BE2C (cell line): Measurements from ENCODE around the gene KRT31.
"Not testable (repeated sequence)": the region's sequence is repeated elsewhere in the genome, so short reads cannot be mapped to it uniquely, and the experiment has no call there.

ENCODE experiments used
- DNase-seq: peaks from one replicate; pipeline ENCODE4 v3.0.0-alpha.2; 2020
- H3K27me3 ChIP-seq: fragments of 250-450 bp; sonication (Bioruptor Pico); 2 replicates; pipeline ENCODE4 v1.5.1; 2020; ENCODE audit warnings: mild to moderate bottlenecking
- H3K36me3 ChIP-seq: fragments of 250-450 bp; sonication (Bioruptor Pico); 2 replicates; pipeline ENCODE4 v1.5.1; 2020; ENCODE audit warnings: mild to moderate bottlenecking
- H3K4me1 ChIP-seq: fragments of 250-450 bp; sonication (Bioruptor Pico); 2 replicates; pipeline ENCODE4 v1.5.1; 2020
- H3K4me3 ChIP-seq: 2 replicates; pipeline ENCODE4 v1.5.1; 2011; ENCODE audit warnings: low read depth, low read length
- H3K9me3 ChIP-seq: fragments of 250-450 bp; sonication (Bioruptor Pico); 2 replicates; pipeline ENCODE4 v1.5.1; 2020
- TF ChIP-seq, protein P1 (sequence below): IDR thresholded peaks from 2 replicates; pipeline ENCODE4 v1.5.1; 2012; ENCODE audit warnings: mild to moderate bottlenecking, low read depth, low read length

Gene KRT31

DNA sequence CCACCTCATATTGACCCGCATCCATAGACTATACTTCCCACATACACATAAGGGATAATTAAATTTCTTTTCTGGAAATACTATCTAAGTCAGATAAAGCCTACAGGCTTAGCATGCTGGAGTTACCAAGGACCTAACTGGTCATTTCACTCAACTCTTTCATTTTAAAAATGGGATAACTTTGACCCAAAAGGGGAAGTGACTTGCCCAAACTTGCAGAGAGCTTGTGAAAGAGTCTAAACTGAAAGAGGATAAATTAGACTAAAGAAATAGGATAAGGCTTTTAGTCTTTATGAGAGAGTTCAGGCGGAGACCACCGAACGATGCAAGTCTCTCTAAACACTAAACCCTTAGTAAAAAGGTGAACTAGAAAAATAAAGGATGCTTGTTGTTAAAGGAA lies 42.9 kb downstream of the KRT31 start:
- DNase-seq, result no peak
- Histone ChIP-seq H3K27me3 (peaks cover 23% of the 10 kb centered on the region), H3K9me3 (no peaks in the 10 kb centered on the region), H3K4me1 (no peaks in the 10 kb centered on the region), H3K4me3 (no peak overlapping the region), H3K36me3 (no peaks in the 10 kb centered on the region)
- TF ChIP-seq, protein P1, sequence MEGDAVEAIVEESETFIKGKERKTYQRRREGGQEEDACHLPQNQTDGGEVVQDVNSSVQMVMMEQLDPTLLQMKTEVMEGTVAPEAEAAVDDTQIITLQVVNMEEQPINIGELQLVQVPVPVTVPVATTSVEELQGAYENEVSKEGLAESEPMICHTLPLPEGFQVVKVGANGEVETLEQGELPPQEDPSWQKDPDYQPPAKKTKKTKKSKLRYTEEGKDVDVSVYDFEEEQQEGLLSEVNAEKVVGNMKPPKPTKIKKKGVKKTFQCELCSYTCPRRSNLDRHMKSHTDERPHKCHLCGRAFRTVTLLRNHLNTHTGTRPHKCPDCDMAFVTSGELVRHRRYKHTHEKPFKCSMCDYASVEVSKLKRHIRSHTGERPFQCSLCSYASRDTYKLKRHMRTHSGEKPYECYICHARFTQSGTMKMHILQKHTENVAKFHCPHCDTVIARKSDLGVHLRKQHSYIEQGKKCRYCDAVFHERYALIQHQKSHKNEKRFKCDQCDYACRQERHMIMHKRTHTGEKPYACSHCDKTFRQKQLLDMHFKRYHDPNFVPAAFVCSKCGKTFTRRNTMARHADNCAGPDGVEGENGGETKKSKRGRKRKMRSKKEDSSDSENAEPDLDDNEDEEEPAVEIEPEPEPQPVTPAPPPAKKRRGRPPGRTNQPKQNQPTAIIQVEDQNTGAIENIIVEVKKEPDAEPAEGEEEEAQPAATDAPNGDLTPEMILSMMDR, result no peak

DNA sequence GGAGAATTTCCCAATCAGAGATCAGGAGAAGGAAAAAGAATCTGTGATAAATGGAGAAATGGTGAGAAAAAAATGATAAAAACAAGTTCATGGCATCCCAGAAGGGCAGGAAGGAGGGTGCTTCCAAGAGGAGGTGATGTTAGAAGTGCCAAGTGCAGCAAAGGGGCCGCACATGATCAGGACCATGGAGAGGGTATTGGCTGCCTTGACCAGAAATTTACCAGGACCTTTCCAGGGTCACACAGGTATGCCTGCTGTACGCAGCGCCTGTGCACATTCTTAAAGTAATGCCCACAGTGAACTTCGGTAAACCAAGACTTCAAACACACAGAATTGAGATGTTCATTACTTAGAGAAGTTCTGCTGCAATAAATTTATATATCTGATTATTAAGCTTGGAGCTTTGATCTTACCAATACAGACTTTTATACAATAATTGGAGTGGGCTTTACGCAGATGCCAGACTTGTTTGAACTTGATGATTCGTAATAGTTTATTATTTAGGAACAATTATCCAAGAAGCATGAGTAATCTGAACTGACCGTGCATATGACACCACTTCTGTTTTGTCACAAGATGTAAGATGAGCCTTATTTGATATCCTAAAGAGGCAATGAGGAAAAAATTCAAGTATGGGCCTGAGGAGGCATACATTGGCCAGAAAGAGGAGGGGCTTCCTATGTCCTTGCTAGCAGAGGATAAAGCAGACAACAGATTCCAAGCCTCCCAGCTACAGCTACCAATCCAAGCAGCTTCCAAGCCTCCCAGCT lies 44.6 kb downstream of the KRT31 start:
- H3K4me3 ChIP-seq, result no peak overlapping the region

DNA sequence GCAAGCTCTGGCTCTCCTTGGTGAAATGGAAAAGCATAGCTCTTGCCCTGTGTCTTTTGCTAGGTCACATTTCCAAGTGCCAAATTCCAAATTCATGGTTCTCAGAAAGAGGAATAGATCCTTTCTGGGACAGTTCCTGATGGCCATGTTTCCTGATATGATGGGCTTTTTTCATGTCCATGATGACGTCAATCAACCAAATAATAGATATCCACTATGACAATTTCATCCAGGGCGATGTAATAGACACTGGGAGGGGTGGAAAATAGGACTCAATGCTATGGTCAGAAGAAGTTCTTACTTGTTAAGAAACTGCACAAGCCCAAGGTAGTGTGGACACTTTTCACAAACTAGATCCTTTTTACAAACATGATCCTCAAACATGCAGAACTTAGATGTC lies 46.2 kb downstream of the KRT31 start:
- H3K9me3 ChIP-seq, result no peaks in the 10 kb centered on the region
- peaks cover 19% of the 10 kb centered on the region for H3K27me3 ChIP-seq
- TF ChIP-seq, protein P1, result no peak
- no peaks in the 10 kb centered on the region for H3K4me1 ChIP-seq
- H3K36me3 ChIP-seq, result no peaks in the 10 kb centered on the region
- DNase-seq, result no peak
- no peak overlapping the region for H3K4me3 ChIP-seq

More for the DNA sequence above, 44.6 kb downstream of the KRT31 start:
- Histone ChIP-seq H3K4me1 (no peaks in the 10 kb centered on the region), H3K27me3 (peaks cover 23% of the 10 kb centered on the region), H3K36me3 (no peaks in the 10 kb centered on the region), H3K9me3 (no peaks in the 10 kb centered on the region)
- DNase-seq, result no peak
- TF ChIP-seq, protein P1, result no peak

DNA sequence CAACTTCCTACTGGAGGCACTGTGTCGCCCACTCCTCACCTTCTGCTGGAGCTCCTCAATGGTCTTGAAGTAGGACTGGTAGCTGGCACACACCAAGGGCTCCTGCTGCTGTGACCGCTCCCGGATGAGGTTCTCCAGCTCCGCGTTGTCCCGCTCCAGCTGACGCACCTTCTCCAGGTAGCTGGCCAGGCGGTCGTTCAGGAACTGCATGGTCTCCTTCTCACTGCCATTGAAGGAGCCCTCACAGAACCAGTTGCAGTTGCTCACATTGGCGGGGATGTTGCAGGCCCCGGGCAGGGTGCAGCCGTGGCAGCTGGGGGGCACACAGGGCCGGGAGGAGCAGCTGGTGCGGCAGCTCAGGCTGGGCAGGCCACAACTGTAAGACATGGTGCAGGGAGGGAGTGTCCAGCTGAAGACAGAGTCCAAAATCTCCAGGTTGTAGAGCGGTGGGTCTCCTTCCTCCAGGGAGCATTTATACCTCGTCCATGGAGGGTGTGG lies 47.0 kb downstream of the KRT31 start, which contains the start of gene KRT33A:
Gene KRT33A (minus strand): TSS at position 448 of the 498 bp plus-strand sequence. CDS start 61 bp downstream, at position 387.
- not testable (repeated sequence) for H3K9me3 ChIP-seq, H3K4me1 ChIP-seq, H3K4me3 ChIP-seq, H3K36me3 ChIP-seq, DNase-seq
- peaks cover 14% of the 10 kb centered on the region for H3K27me3 ChIP-seq

DNA sequence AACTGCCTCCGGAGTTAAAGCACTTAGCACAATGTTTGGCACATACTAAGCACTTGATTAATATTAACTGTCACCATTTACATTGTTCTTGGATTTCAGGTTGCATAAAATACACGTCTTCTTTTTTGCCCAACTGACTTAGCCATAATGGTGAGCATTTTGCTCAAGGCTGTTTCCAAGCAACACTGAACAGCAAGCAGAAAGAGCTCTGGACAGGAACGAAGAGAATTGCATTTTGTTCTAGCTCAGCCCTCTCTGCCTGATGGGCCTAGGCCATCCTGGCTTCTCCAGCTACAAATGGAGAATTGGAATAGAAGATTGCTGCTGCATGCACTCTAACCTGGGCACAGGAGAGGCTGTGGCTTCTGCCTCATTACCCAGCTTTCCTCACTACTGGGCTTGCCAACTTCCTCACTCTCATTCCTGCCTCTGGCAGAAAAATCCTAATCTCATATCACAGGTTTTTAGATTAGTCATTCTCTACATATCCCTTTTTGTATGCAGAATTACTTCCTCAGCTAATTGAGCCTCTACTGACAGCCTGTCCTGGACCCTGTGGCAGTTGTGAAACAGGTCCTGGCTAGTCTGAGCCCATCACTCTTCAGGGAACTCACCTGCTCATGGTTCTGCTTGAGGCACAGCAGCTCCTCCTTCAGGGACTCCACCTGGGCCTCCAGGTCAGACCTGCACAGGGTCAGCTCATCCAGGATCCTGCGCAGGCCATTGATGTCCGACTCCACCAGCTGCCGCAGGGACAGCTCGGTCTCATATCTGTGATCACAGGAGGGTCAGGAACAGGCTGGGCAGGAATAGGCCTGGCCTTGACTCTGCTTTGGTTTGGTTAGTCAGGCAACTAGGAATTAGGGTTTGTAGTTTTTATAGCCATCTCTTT lies 49.3 kb downstream of the KRT31 start:
- DNase-seq, result no peak
- H3K36me3 ChIP-seq, result no peaks in the 10 kb centered on the region

DNA sequence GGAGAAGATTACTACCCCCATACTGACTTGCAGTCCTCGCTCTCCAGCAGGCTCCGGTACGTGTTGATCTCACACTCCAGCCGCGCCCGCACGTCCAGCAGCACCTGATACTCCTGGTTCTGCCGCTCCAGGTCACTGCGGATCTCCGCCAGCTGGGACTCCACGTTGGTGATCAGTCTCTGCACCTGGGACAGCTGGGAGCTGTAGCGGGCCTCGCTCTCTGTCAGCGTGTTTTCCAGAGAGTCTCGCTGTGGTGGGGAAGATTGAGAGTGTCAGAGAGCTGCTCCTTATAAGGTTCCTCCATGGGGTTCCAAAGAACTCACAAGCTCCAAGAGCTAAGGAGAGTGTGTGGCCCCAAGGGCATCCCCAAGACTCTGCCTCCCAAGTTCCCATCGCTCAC lies 51.0 kb downstream of the KRT31 start:
- not testable (repeated sequence) for H3K27me3 ChIP-seq, H3K4me3 ChIP-seq

More for the DNA sequence above, 49.3 kb downstream of the KRT31 start:
- peaks cover 11% of the 10 kb centered on the region for H3K27me3 ChIP-seq
- TF ChIP-seq, protein P1, result no peak
- H3K4me1 ChIP-seq, result no peaks in the 10 kb centered on the region
- no peaks in the 10 kb centered on the region for H3K9me3 ChIP-seq
- no peak overlapping the region for H3K4me3 ChIP-seq

More for the DNA sequence above, 51.0 kb downstream of the KRT31 start:
- not testable (repeated sequence) for H3K36me3 ChIP-seq, DNase-seq, H3K9me3 ChIP-seq, H3K4me1 ChIP-seq
